Right atrium auricular region (tissue), 2 donors: ENCODE results near the gene WDR81. TPM values are rescaled to one million over a fixed set of nuclear protein-coding genes. Genes with fewer than 3 reads are reported as not detected.
"Not testable (repeated sequence)": the region's sequence is repeated elsewhere in the genome, so short reads cannot be mapped to it uniquely, and the experiment has no call there.

Experiments
- DNase-seq: peaks from one replicate; pipeline ENCODE4 v3.0.0-alpha.2; 2019; ENCODE audit warnings: low spot score
- H3K27ac ChIP-seq, 2 donors: fragments of 200-600 bp; sonication (generic); 1 replicate in 1 of 2; 2 replicates in 1 of 2; pipeline ENCODE4 v1.5.1; 2016 to 2019
- H3K27me3 ChIP-seq, 2 donors: fragments of 200-600 bp; sonication (generic); one replicate each; pipeline versions ENCODE4 v1.5.1 to v1.6.0; 2017 to 2019
- H3K36me3 ChIP-seq: fragments of 200-600 bp; sonication (generic); one replicate; pipeline ENCODE4 v1.5.1; 2016
- H3K4me1 ChIP-seq, 2 donors: fragments of 200-600 bp; sonication (generic); one replicate each; pipeline versions ENCODE4 v1.5.1 to v1.6.0; 2017 to 2019
- H3K4me3 ChIP-seq, 2 donors: fragments of 200-600 bp; sonication (generic); 1 replicate in 1 of 2; 2 replicates in 1 of 2; pipeline ENCODE4 v1.5.1; 2017 to 2019; ENCODE audit warnings: mild to moderate bottlenecking in 1 of 2, moderate library complexity in 1 of 2
- H3K9me3 ChIP-seq, 2 donors: fragments of 200-600 bp; sonication (generic); one replicate each; pipeline ENCODE4 v1.5.1; 2019
- CTCF ChIP-seq, 2 donors: fragments of 200-600 bp; sonication (generic); IDR thresholded peaks; one replicate each; pipeline ENCODE4 v1.5.1; 2019; ENCODE audit warnings: antibody characterized with exemption in 2 of 2
- total RNA-seq, 2 donors: library from RNA; depleted of rRNA; stranded (reverse); fragments of >200 nt; gene quantifications; one replicate each; pipeline ENCODE4 v1.1.0, GENCODE V29; 2016

Gene WDR81
- total RNA-seq, 2 donors from 2014 or later = 10.9 to 17.9 TPM

DNA sequence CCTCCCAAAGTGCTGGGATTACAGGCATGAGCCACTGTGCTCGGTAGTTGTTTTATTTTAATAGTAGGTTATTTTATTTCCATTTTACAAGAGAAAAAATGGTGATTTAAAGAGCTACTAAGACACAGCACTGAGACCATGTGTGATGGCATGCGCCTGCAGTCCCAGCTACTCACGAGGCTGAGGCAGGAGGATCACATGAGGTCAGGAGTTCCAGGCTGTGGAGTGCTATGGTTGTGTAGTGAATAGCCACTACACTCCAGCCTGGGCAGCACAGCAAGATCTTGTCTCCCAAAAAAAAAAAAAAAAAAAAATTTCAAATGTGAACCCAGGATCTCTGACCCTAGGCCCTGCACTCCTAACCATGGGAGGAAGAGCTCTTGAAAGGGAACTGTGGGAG, 41.1 kb downstream of the WDR81 start:
- H3K4me1 ChIP-seq = peaks cover 0 to 34% of the 10 kb centered on the region in 2 donors
- no peak for DNase-seq

DNA sequence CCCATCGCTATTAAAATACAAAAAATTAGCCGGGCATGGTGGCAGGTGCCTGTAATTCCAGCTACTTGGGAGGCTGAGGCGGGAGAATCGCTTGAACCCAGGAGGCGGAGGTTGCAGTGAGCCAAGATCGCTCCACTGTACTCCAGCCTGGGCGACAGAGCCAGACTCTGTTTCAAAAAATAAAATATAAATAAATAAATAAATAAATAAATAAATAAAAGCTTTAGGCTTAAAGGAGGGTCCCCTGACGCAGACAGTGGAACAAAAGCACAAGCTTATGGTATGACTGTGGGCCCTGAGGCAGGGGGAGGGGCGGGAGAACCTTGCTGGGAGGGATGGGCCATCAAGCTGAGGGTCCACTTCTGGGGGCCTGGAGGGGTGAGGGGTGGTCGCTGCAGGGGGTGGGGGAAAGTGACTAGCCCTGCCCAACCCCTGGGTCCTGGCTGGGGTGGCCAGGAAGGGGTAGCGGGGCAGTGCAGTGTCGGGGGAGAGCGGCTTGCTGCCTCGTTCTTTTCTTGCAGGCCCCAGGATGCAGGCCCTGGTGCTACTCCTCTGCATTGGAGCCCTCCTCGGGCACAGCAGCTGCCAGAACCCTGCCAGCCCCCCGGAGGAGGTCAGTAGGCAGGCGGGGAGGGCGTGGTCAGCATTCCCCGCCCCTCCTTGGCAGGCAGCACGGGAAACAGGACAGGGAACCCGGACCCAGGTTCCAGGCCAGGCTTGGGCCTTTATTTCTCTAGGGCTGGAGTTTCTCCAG, 42.1 kb downstream of the WDR81 start:
- no peaks in the 10 kb centered on the region for H3K9me3 ChIP-seq
- DNase-seq = no peak
- no peak for TF ChIP-seq CTCF (IDR thresholded peaks at IDR 0.05)
- H3K36me3 ChIP-seq = peaks cover 4% of the 10 kb centered on the region
- H3K27ac ChIP-seq = peak overlapping the region; percentile 16 to 53
- no peak overlapping the region for H3K4me3 ChIP-seq
- peaks cover 0 to 34% of the 10 kb centered on the region in 2 donors for H3K4me1 ChIP-seq
- no peaks in the 10 kb centered on the region for H3K27me3 ChIP-seq

More for the DNA sequence above, 41.1 kb downstream of the WDR81 start:
- Histone ChIP-seq H3K9me3 (no peaks in the 10 kb centered on the region), H3K27me3 (no peaks in the 10 kb centered on the region), H3K4me3 (no peak overlapping the region), H3K27ac (peak overlapping the region; percentile 3 to 82), H3K36me3 (peaks cover 4% of the 10 kb centered on the region)
- TF ChIP-seq CTCF (IDR thresholded peaks at IDR 0.05) = no peak

DNA sequence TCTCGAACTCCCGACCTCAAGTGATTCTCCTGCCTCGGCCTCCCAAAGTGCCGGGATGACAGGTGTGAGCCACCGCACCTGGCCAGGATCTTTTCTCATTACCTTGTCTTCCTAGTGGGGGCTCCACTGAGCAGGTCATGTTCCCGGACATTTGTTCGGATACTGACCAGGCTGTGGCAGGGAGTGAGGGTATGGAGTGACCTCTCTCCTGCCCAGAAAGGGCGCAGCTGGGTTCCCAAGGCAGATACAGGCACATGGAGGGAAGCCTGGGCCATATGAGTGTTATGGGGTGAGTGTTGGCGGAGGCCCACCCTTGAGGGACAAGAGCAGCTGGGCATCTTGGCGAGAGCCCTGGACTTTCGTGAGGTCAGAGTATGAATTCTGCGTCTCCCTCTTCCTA, 42.9 kb downstream of the WDR81 start:
- no peak overlapping the region for H3K4me3 ChIP-seq
- H3K27me3 ChIP-seq = no peaks in the 10 kb centered on the region
- peaks cover 4% of the 10 kb centered on the region for H3K36me3 ChIP-seq
- TF ChIP-seq CTCF (IDR thresholded peaks at IDR 0.05) = no peak
- no peaks in the 10 kb centered on the region for H3K9me3 ChIP-seq
- no peak for DNase-seq
- peaks cover 0 to 34% of the 10 kb centered on the region in 2 donors for H3K4me1 ChIP-seq
- H3K27ac ChIP-seq = peak overlapping the region in 1 of 2 donors; percentile 53

DNA sequence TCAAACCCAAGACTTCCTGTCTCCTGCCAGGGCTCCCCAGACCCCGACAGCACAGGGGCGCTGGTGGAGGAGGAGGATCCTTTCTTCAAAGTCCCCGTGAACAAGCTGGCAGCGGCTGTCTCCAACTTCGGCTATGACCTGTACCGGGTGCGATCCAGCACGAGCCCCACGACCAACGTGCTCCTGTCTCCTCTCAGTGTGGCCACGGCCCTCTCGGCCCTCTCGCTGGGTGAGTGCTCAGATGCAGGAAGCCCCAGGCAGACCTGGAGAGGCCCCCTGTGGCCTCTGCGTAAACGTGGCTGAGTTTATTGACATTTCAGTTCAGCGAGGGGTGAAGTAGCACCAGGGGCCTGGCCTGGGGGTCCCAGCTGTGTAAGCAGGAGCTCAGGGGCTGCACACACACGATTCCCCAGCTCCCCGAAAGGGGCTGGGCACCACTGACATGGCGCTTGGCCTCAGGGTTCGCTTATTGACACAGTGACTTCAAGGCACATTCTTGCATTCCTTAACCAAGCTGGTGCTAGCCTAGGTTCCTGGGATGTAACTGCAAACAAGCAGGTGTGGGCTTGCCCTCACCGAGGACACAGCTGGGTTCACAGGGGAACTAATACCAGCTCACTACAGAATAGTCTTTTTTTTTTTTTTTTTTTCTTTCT, 45.4 kb downstream of the WDR81 start:
- H3K4me1 ChIP-seq = peaks cover 0 to 34% of the 10 kb centered on the region in 2 donors
- H3K36me3 ChIP-seq = peaks cover 4% of the 10 kb centered on the region
- H3K9me3 ChIP-seq = no peaks in the 10 kb centered on the region
- TF ChIP-seq CTCF (IDR thresholded peaks at IDR 0.05) = no peak
- no peak for DNase-seq
- H3K4me3 ChIP-seq = no peak overlapping the region
- H3K27ac ChIP-seq = no peak overlapping the region
- H3K27me3 ChIP-seq = no peaks in the 10 kb centered on the region

GRCh38 chr17:1773000-1773695, 48.6 kb downstream of the WDR81 start:
- peaks cover 25% of the 10 kb centered on the region for H3K36me3 ChIP-seq
- peak overlapping the region; percentile 43 for H3K27ac ChIP-seq

DNA sequence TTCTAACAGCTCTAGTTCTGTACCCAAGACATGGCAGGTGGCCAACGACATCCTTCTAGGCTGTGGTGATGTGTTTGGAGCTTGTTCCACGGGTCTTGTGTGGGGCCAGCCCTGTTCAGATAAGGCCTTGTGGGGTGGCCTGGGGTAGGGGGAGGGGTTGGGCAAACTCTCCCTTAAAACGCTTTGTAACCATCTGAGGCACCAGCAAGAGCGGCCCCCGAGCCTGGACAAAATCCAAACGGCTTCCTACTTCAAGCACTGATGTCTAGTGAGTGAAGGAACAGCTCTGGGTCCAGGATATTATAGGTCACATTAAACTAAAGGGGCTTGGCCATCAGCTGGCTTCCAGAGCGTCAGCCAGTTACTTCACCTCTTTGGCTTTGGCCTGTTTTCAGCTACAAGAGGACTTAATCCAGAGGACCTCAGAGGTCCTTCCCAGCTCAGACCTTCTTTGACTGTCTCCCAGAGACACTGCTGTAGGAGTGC, 49.2 kb downstream of the WDR81 start:
- Histone ChIP-seq H3K36me3 (peaks cover 31% of the 10 kb centered on the region), H3K27ac (peak overlapping the region; percentile 43), H3K9me3 (no peaks in the 10 kb centered on the region), H3K4me3 (no peak overlapping the region), H3K4me1 (peaks cover 0 to 15% of the 10 kb centered on the region in 2 donors), H3K27me3 (no peaks in the 10 kb centered on the region)
- DNase-seq = no peak
- TF ChIP-seq CTCF (IDR thresholded peaks at IDR 0.05) = no peak

More at GRCh38 chr17:1773000-1773695, 48.6 kb downstream of the WDR81 start:
- not testable (repeated sequence) for H3K4me3 ChIP-seq, H3K9me3 ChIP-seq, H3K27me3 ChIP-seq
- peak; percentile 75 for DNase-seq
- peaks cover 0 to 15% of the 10 kb centered on the region in 2 donors for H3K4me1 ChIP-seq
